ENCODE measurements around the gene ADGRF4.

The ADGRF4 gene

GRCh38 chr6:47698342-47698787 lies at the start of gene ADGRF4:
Gene ADGRF4 (plus strand): TSS chr6:47698580. CDS start chr6:47707246, 8,666 bp downstream.
- DNase-seq = no peak

- no peak for DNase-seq
Measured at GRCh38 chr6:47650553-47651432, 47.6 kb upstream of the ADGRF4 start.

GRCh38 chr6:47651505-47651944 lies 46.9 kb upstream of the ADGRF4 start:
- no peak for DNase-seq

- DNase-seq = no peak
Measured at GRCh38 chr6:47653706-47654105, 44.7 kb upstream of the ADGRF4 start.

- DNase-seq = no peak
Measured at GRCh38 chr6:47654255-47654654, 44.1 kb upstream of the ADGRF4 start.

GRCh38 chr6:47655719-47656595 lies 42.4 kb upstream of the ADGRF4 start:
- DNase-seq = no peak

- no peak for DNase-seq
Measured at GRCh38 chr6:47661960-47662359, 36.4 kb upstream of the ADGRF4 start.

GRCh38 chr6:47663462-47664216 lies 34.7 kb upstream of the ADGRF4 start:
- no peak for DNase-seq

GRCh38 chr6:47665112-47665511 lies 33.3 kb upstream of the ADGRF4 start:
- DNase-seq = no peak

GRCh38 chr6:47669684-47670513 lies 28.5 kb upstream of the ADGRF4 start:
- no peak for DNase-seq

- DNase-seq = no peak
Measured at GRCh38 chr6:47670851-47671250, 27.5 kb upstream of the ADGRF4 start.

- DNase-seq = no peak
Measured at GRCh38 chr6:47671777-47672176, 26.6 kb upstream of the ADGRF4 start.

- DNase-seq = no peak
Measured at GRCh38 chr6:47672816-47673215, 25.6 kb upstream of the ADGRF4 start.

- DNase-seq = no peak
Measured at GRCh38 chr6:47674673-47675072, 23.7 kb upstream of the ADGRF4 start.

GRCh38 chr6:47677381-47678100 lies 20.8 kb upstream of the ADGRF4 start:
- DNase-seq = no peak

- no peak for DNase-seq
Measured at GRCh38 chr6:47678739-47679138, 19.6 kb upstream of the ADGRF4 start.

GRCh38 chr6:47679322-47679906 lies 19.0 kb upstream of the ADGRF4 start:
- no peak for DNase-seq

- no peak for DNase-seq
Measured at GRCh38 chr6:47680051-47680450, 18.3 kb upstream of the ADGRF4 start.

GRCh38 chr6:47680724-47681123 lies 17.7 kb upstream of the ADGRF4 start:
- DNase-seq = no peak

Measured in anterior cingulate cortex (tissue), 58 donors.